ENCODE data around the gene PLBD2.

PLBD2 gene

GRCh38 chr12:113435367-113435766 is 77.0 kb downstream of the PLBD2 start:
- Histone ChIP-seq H3K79me2 (ENCODE audit: insufficient read depth, low read length) (no peaks in the 10 kb centered on the region), H3K27me3 (ENCODE audit: insufficient read depth, low read length, poor library complexity, severe bottlenecking) (no peaks in the 10 kb centered on the region), H3K36me3 (ENCODE audit: insufficient read depth, low read length) (no peaks in the 10 kb centered on the region), H3K9ac (ENCODE audit: low read depth, low read length, poor library complexity, severe bottlenecking) (no peak overlapping the region), H3K4me2 (ENCODE audit: low read depth, low read length, poor library complexity, severe bottlenecking) (no peak overlapping the region), H3K4me1 (ENCODE audit: insufficient read depth, low read length, poor library complexity, severe bottlenecking) (no peaks in the 10 kb centered on the region), H3K9me2 (replicated peaks; ENCODE audit: low read depth, low read length) (no peaks in the 10 kb centered on the region), H3F3A (ENCODE audit: low read depth) (no peaks in the 10 kb centered on the region), H3K4me3 (ENCODE audit: low read length, poor library complexity, severe bottlenecking) (no peak overlapping the region), H4K20me1 (ENCODE audit: insufficient read depth, low read length, poor library complexity, severe bottlenecking) (no peaks in the 10 kb centered on the region), H2AFZ (ENCODE audit: low read length) (no peak overlapping the region), H3K9me3 (ENCODE audit: insufficient read depth, low read depth, low read length) (no peaks in the 10 kb centered on the region)
- TF ChIP-seq CTCF (conservative IDR thresholded peaks at IDR 0.05; ENCODE audit: low read length): no peak
- no peak for TF ChIP-seq EZH2phosphoT487 (IDR thresholded peaks at IDR 0.05; ENCODE audit: borderline replicate concordance)

GRCh38 chr12:113436586-113436985 is 78.2 kb downstream of the PLBD2 start:
- Histone ChIP-seq H3K79me2 (ENCODE audit: insufficient read depth, low read length) (no peaks in the 10 kb centered on the region), H3K36me3 (ENCODE audit: insufficient read depth, low read length) (no peaks in the 10 kb centered on the region), H2AFZ (ENCODE audit: low read length) (no peak overlapping the region), H3K27me3 (ENCODE audit: insufficient read depth, low read length, poor library complexity, severe bottlenecking) (no peaks in the 10 kb centered on the region), H3F3A (ENCODE audit: low read depth) (no peaks in the 10 kb centered on the region), H3K4me1 (ENCODE audit: insufficient read depth, low read length, poor library complexity, severe bottlenecking) (no peaks in the 10 kb centered on the region), H3K9ac (ENCODE audit: low read depth, low read length, poor library complexity, severe bottlenecking) (no peak overlapping the region), H3K4me3 (ENCODE audit: low read length, poor library complexity, severe bottlenecking) (no peak overlapping the region), H3K9me2 (replicated peaks; ENCODE audit: low read depth, low read length) (no peaks in the 10 kb centered on the region), H3K4me2 (ENCODE audit: low read depth, low read length, poor library complexity, severe bottlenecking) (no peak overlapping the region), H4K20me1 (ENCODE audit: insufficient read depth, low read length, poor library complexity, severe bottlenecking) (no peaks in the 10 kb centered on the region), H3K9me3 (ENCODE audit: insufficient read depth, low read depth, low read length) (no peaks in the 10 kb centered on the region)
- TF ChIP-seq EZH2phosphoT487 (IDR thresholded peaks at IDR 0.05; ENCODE audit: borderline replicate concordance): no peak
- no peak for TF ChIP-seq CTCF (conservative IDR thresholded peaks at IDR 0.05; ENCODE audit: low read length)

- H3F3A ChIP-seq (ENCODE audit: low read depth): no peaks in the 10 kb centered on the region
- TF ChIP-seq EZH2phosphoT487 (IDR thresholded peaks at IDR 0.05; ENCODE audit: borderline replicate concordance) (no peak), CTCF (conservative IDR thresholded peaks at IDR 0.05; ENCODE audit: low read length) (no peak)
- no peak overlapping the region for H2AFZ ChIP-seq (ENCODE audit: low read length)
- H3K9ac ChIP-seq (ENCODE audit: low read depth, low read length, poor library complexity, severe bottlenecking): no peak overlapping the region
- no peaks in the 10 kb centered on the region for H3K27me3 ChIP-seq (ENCODE audit: insufficient read depth, low read length, poor library complexity, severe bottlenecking)
- no peaks in the 10 kb centered on the region for H3K9me2 ChIP-seq (replicated peaks; ENCODE audit: low read depth, low read length)
- no peaks in the 10 kb centered on the region for H3K36me3 ChIP-seq (ENCODE audit: insufficient read depth, low read length)
- H3K4me3 ChIP-seq (ENCODE audit: low read length, poor library complexity, severe bottlenecking): no peak overlapping the region
- H3K9me3 ChIP-seq (ENCODE audit: insufficient read depth, low read depth, low read length): no peaks in the 10 kb centered on the region
- no peaks in the 10 kb centered on the region for H3K4me1 ChIP-seq (ENCODE audit: insufficient read depth, low read length, poor library complexity, severe bottlenecking)
- no peaks in the 10 kb centered on the region for H4K20me1 ChIP-seq (ENCODE audit: insufficient read depth, low read length, poor library complexity, severe bottlenecking)
- H3K4me2 ChIP-seq (ENCODE audit: low read depth, low read length, poor library complexity, severe bottlenecking): no peak overlapping the region
- no peaks in the 10 kb centered on the region for H3K79me2 ChIP-seq (ENCODE audit: insufficient read depth, low read length)
Measured at GRCh38 chr12:113436993-113437728, 78.8 kb downstream of the PLBD2 start.

Measured in Loucy (cell line).